ENCODE results near the gene RAD51AP2. TPM values are rescaled to one million over a fixed set of nuclear protein-coding genes. Genes with fewer than 3 reads are reported as not detected.

RAD51AP2 gene
- total and polyA plus RNA-seq, 2 of the 8 experiments (the other 6 are each of a cell fraction or from before 2014, with no cell fraction given): 0.02 to 0.20 TPM

DNA sequence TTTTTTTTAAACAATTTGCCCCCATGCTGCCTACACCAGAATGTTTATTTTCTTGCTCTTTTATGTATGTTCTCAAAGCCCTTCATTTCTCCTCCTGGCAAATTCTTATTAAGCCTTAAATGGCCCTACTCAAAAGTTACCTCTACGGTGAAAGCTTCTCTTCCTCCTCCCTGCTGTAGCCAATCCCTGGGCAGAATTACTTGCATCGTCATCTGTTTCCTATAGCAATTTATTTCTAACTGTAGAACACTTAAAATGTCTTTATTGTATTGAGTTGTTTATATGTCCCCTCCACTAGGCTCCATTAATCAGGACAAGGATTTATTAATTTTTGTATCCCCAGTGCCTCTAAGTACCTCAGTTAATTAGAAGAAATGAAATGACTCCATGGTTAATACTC lies 2.5 kb upstream of the RAD51AP2 start:
- H3K18ac ChIP-seq (ENCODE audit: extremely low read depth, low read length): no peak overlapping the region
- H3K4me3 ChIP-seq (ENCODE audit: extremely low read depth in 1 of 4, insufficient read depth in 2 of 4, low read depth in 3 of 4, low read length in 4 of 4): no peak overlapping the region
- no peak overlapping the region for H2BK12ac ChIP-seq (ENCODE audit: low read depth, low read length)
- H3K14ac ChIP-seq (ENCODE audit: insufficient read length): no peak overlapping the region
- H3K36me3 ChIP-seq (ENCODE audit: control insufficient read depth in 2 of 4, insufficient read depth in 4 of 4, low read length in 3 of 4): no peaks in the 10 kb centered on the region
- H4K8ac ChIP-seq (ENCODE audit: extremely low read depth, insufficient read depth, low read length): no peak overlapping the region
- no peak overlapping the region for H3K23ac ChIP-seq (ENCODE audit: insufficient read length)
- H2AFZ ChIP-seq (ENCODE audit: low read length): no peak overlapping the region
- ChIA-PET CTCF (ENCODE audit: partially characterized antibody) (no interaction called here), POLR2A (ENCODE audit: partially characterized antibody) (interaction anchor here (1.1 to 1.5 kb wide), 2 partner anchors 17 to 20 kb away, joined by 3 to 4 read pairs; partner anchors contain the start of gene VSNL1)
- H3K27ac ChIP-seq (ENCODE audit: low read depth, low read length): no peak overlapping the region
- no peaks in the 10 kb centered on the region for H3K79me2 ChIP-seq (ENCODE audit: control insufficient read depth in 1 of 2, insufficient read depth in 2 of 2, low read length in 2 of 2)
- DNase-seq (ENCODE audit: low read depth in 1 of 2, low spot score in 2 of 2): no peak
- no peak overlapping the region for H4K5ac ChIP-seq (ENCODE audit: insufficient read length, low read depth, low read length)
- no peak overlapping the region for H2BK20ac ChIP-seq (ENCODE audit: low read length)
- WGBS, 2 experiments (ENCODE audit: extremely low coverage in 1 of 2, insufficient coverage in 1 of 2, insufficient read length in 1 of 2, insufficient replicate concordance in 2 of 2, low coverage in 1 of 2, low lambda C conversion rate in 2 of 2, missing lambda C conversion rate in 1 of 2): 74% methylated on average over 2 of the region's 2 CpGs; no CpG with 5 or more reads in 1 of the 2 experiments
- H3K9me3 ChIP-seq (ENCODE audit: insufficient read depth in 2 of 2, low read depth in 1 of 2, low read length in 1 of 2): no peaks in the 10 kb centered on the region
- no peak overlapping the region for H2BK15ac ChIP-seq (ENCODE audit: low read length)
- no peaks in the 10 kb centered on the region for H4K20me1 ChIP-seq (replicated peaks in 1 of 2; ENCODE audit: control insufficient read depth in 1 of 2, insufficient read depth in 2 of 2, low read length in 2 of 2)
- H3K4me2 ChIP-seq (ENCODE audit: insufficient read depth in 1 of 2, low read depth in 2 of 2, low read length in 2 of 2): no peak overlapping the region
- H3K4ac ChIP-seq (replicated peaks; ENCODE audit: insufficient read length, low read depth, low read length): no peak overlapping the region
- H4K91ac ChIP-seq (replicated peaks; ENCODE audit: insufficient read length, low read length): no peak overlapping the region
- no peak overlapping the region for H3K9ac ChIP-seq (replicated peaks in 1 of 4; ENCODE audit: extremely low read depth in 1 of 4, low read depth in 3 of 4, low read length in 3 of 4)
- no peaks in the 10 kb centered on the region for H3K27me3 ChIP-seq (replicated peaks in 1 of 4; ENCODE audit: control insufficient read depth in 3 of 4, extremely low read depth in 1 of 4, insufficient read depth in 3 of 4, low read length in 3 of 4)
- H2BK5ac ChIP-seq (ENCODE audit: low read depth, low read length): no peak overlapping the region
- H3K56ac ChIP-seq (replicated peaks; ENCODE audit: insufficient read length, low read depth, low read length): no peak overlapping the region
- no peak overlapping the region for H2AK5ac ChIP-seq (ENCODE audit: low read depth, low read length)
- no peaks in the 10 kb centered on the region for H3K79me1 ChIP-seq (ENCODE audit: low read depth, low read length)
- no peak overlapping the region for H2BK120ac ChIP-seq (replicated peaks; ENCODE audit: low read depth, low read length)
- no peaks in the 10 kb centered on the region for H3K23me2 ChIP-seq (ENCODE audit: low read depth, low read length)
- no peak for FAIRE-seq
- peaks cover 0 to 4% (median 1%) of the 10 kb centered on the region in 4 experiments; a peak in 3 of 7 replicates for H3K4me1 ChIP-seq (replicated peaks in 1 of 4; ENCODE audit: control insufficient read depth in 3 of 4, insufficient read depth in 4 of 4, low read length in 3 of 4)
- TF ChIP-seq RFX5 (IDR thresholded peaks at IDR 0.05; ENCODE audit: borderline replicate concordance, low read depth, low read length) (peak; percentile 92), SAP30 (IDR thresholded peaks at IDR 0.05; ENCODE audit: insufficient read depth, insufficient replicate concordance, low read length) (no peak), CREB1 (IDR thresholded peaks at IDR 0.05) (peak; percentile 66)

Data from H1 (cell line).